Esophagus muscularis mucosa (tissue), 4 donors: ENCODE results near the gene MAD2L1. TPM values are rescaled to one million over a fixed set of nuclear protein-coding genes. Genes with fewer than 3 reads are reported as not detected.

Experiments used
- DNase-seq: peaks from one replicate; pipeline ENCODE4 v3.0.0-alpha.2; 2017; ENCODE audit errors: extremely low spot score
- H3K27ac ChIP-seq, 4 donors: fragments of 200-600 bp; sonication (generic); replicated peaks in 1 of 4; 1 replicate in 3 of 4; 2 replicates in 1 of 4; pipeline ENCODE4 v1.5.1; 2016 to 2019; ENCODE audit warnings: mild to moderate bottlenecking in 1 of 4
- H3K27me3 ChIP-seq, 4 donors: fragments of 200-600 bp; sonication (generic); one replicate each; pipeline versions ENCODE4 v1.5.1 to v1.6.0; 2016 to 2019
- H3K36me3 ChIP-seq, 4 donors: fragments of 200-600 bp; sonication (generic); one replicate each; pipeline ENCODE4 v1.5.1; 2016 to 2019
- H3K4me1 ChIP-seq, 4 donors: fragments of 200-600 bp; sonication (generic); one replicate each; pipeline ENCODE4 v1.5.1; 2016 to 2019
- H3K4me3 ChIP-seq, 4 donors: fragments of 200-600 bp; sonication (generic); 1 replicate in 2 of 4; 2 replicates in 2 of 4; pipeline ENCODE4 v1.5.1; 2016 to 2019; ENCODE audit warnings: mild to moderate bottlenecking in 4 of 4, moderate library complexity in 1 of 4
- H3K9me3 ChIP-seq, 4 donors: fragments of 200-600 bp; sonication (generic); 1 replicate in 3 of 4; 2 replicates in 1 of 4; pipeline ENCODE4 v1.5.1; 2016 to 2019
- CTCF ChIP-seq, 3 experiments: fragments of 200-600 bp in 2 of 3; fragments of 450-650 bp in 1 of 3; sonication (generic) in 2 of 3; IDR thresholded peaks; one replicate each; pipeline ENCODE4 v1.5.1; 2017 to 2019; ENCODE audit warnings: antibody characterized with exemption in 3 of 3, mild to moderate bottlenecking in 2 of 3, moderate library complexity in 1 of 3
- EP300 ChIP-seq: sonication (generic); formaldehyde crosslinking; IDR thresholded peaks from one replicate; pipeline ENCODE4 v1.6.1; 2017; ENCODE audit warnings: antibody characterized with exemption
- POLR2A ChIP-seq: fragments of 450-650 bp; IDR thresholded peaks from one replicate; pipeline ENCODE4 v1.6.1; 2017; ENCODE audit warnings: antibody characterized with exemption, moderate library complexity, mild to moderate bottlenecking, low read depth
- POLR2AphosphoS5 ChIP-seq, 2 donors: sonication (generic); formaldehyde crosslinking; IDR thresholded peaks; one replicate each; pipeline ENCODE4 v1.6.1; 2017; ENCODE audit warnings: antibody characterized with exemption in 2 of 2
- WGBS: methylation state at CpG from one replicate; pipeline ENCODE4 v1.1.5; 2018; 5-methylcytosine and 5-hydroxymethylcytosine counted together
- intact Hi-C: fragments of 100-400 bp; cut with DNase I; formaldehyde crosslinking; loops from one replicate; pipeline ENCODE4 v1.15.1; 2023
- total RNA-seq, 4 donors: library from RNA; depleted of rRNA; stranded (reverse); fragments of >200 nt; gene quantifications; one replicate each; pipeline versions ENCODE4 v1.1.0 to v1.2.1, GENCODE V29; 2016

MAD2L1 gene
- total RNA-seq, 4 donors from 2014 or later, result under 0.01 to 2.1 (median 1.2) TPM

- H3K4me1 ChIP-seq, result no peaks in the 10 kb centered on the region
- TF ChIP-seq CTCF (IDR thresholded peaks at IDR 0.05), result no peak
- no peak for TF ChIP-seq POLR2A
- TF ChIP-seq POLR2AphosphoS5 (IDR thresholded peaks at IDR 0.05), result no peak
- TF ChIP-seq EP300, result no peak
- H3K9me3 ChIP-seq, result no peaks in the 10 kb centered on the region
- no peaks in the 10 kb centered on the region for H3K27me3 ChIP-seq
- intact Hi-C loops, result loop anchor here (10.0 kb wide), 1 partner anchor 1017 kb away; no protein-coding TSS in a partner anchor
- no peak overlapping the region for H3K4me3 ChIP-seq
- H3K27ac ChIP-seq, result no peak overlapping the region
- no peak for DNase-seq
- H3K36me3 ChIP-seq, result no peaks in the 10 kb centered on the region
- WGBS, result 93% methylated on average over 1 of the region's 1 CpG
Observed at GRCh38 chr4:120078216-120078615, 11.6 kb upstream of the MAD2L1 start.

- Histone ChIP-seq H3K4me3 (no peak overlapping the region), H3K27ac (no peak overlapping the region), H3K27me3 (no peaks in the 10 kb centered on the region), H3K36me3 (no peaks in the 10 kb centered on the region), H3K9me3 (no peaks in the 10 kb centered on the region), H3K4me1 (peaks cover 8 to 26% (median 19%) of the 10 kb centered on the region in 4 donors)
- TF ChIP-seq POLR2AphosphoS5 (IDR thresholded peaks at IDR 0.05), result no peak
- no peak for TF ChIP-seq EP300
- no peak for TF ChIP-seq POLR2A
- peak; percentile 66 to 74 (median 71) for TF ChIP-seq CTCF (IDR thresholded peaks at IDR 0.05)
- intact Hi-C loops, result loop anchor here (10.0 kb wide), 1 partner anchor 1024 kb away; no protein-coding TSS in a partner anchor
- DNase-seq, result no peak
- WGBS, result 52% methylated on average over 11 of the region's 11 CpGs
Observed at GRCh38 chr4:120071192-120071795, 4.6 kb upstream of the MAD2L1 start.

- Histone ChIP-seq H3K4me3 (no peak overlapping the region), H3K36me3 (no peaks in the 10 kb centered on the region), H3K9me3 (no peaks in the 10 kb centered on the region), H3K27ac (no peak overlapping the region), H3K27me3 (no peaks in the 10 kb centered on the region), H3K4me1 (peaks cover 14 to 34% (median 27%) of the 10 kb centered on the region in 4 donors)
- TF ChIP-seq POLR2A (no peak), CTCF (IDR thresholded peaks at IDR 0.05) (no peak), EP300 (no peak), POLR2AphosphoS5 (IDR thresholded peaks at IDR 0.05) (no peak)
- intact Hi-C loops, result loop anchor here (10.0 kb wide), 1 partner anchor 1025 kb away; no protein-coding TSS in a partner anchor
- no peak for DNase-seq
- 83% methylated on average over 2 of the region's 2 CpGs for WGBS
Observed at GRCh38 chr4:120070196-120070595, 3.5 kb upstream of the MAD2L1 start.

- TF ChIP-seq POLR2AphosphoS5 (IDR thresholded peaks at IDR 0.05) (no peak), CTCF (IDR thresholded peaks at IDR 0.05) (no peak), EP300 (no peak), POLR2A (no peak)
- H3K27me3 ChIP-seq, result no peaks in the 10 kb centered on the region
- peak overlapping the region; percentile 63 to 71 (median 68) for H3K4me3 ChIP-seq
- H3K27ac ChIP-seq, result peak overlapping the region; percentile 94 to 97 (median 94)
- H3K36me3 ChIP-seq, result no peaks in the 10 kb centered on the region
- peaks cover 14 to 28% (median 24%) of the 10 kb centered on the region in 4 donors for H3K4me1 ChIP-seq
- H3K9me3 ChIP-seq, result no peaks in the 10 kb centered on the region
- intact Hi-C loops, result no loop called here
- no peak for DNase-seq
- WGBS, result under 1% methylated on average over 15 of the region's 15 CpGs
Observed at GRCh38 chr4:120065974-120066516, 603 bp downstream of the MAD2L1 start.
